Astrocyte (in vitro differentiated cells and primary cell): ENCODE results near the gene RRAS.

ENCODE experiments used
- EZH2 ChIP-seq: IDR thresholded peaks from 2 replicates; pipeline ENCODE4 v1.6.1; 2012; ENCODE audit warnings: mild to moderate bottlenecking, low read length, inconsistent platforms; ENCODE audit not compliant: insufficient read depth
- TF ChIP-seq, protein P1 (sequence below): IDR thresholded peaks from 2 replicates; pipeline ENCODE4 v1.5.1; 2011; ENCODE audit warnings: low read depth, mild to moderate bottlenecking, inconsistent platforms, low read length, moderate library complexity; ENCODE audit not compliant: insufficient read depth

DNA sequence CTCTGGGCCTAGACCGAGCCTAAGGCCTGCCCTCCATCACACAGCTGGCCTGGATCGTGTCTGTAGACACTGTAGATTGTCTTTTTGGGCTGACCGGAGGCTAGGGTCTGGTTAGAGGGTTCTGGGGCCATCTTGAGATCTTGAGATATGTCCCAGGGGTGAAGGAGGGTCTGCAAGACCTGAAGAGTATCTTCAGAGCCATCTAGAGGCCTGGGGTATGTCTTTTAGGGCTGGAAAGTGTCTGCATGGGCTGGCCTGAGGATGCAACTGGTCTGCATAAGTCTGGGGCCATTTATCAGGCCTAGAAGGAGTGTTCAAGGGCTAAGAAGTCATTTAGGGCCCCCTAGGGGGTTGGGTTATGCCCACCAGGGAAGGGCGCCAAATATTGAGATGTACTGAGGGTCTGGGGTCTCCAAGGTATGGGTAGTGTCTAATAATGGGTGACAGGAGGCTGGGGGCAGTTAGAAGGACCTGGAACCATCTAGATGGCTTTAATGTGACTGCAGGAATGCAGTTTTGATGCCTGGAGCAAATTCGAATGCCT is 2.6 kb upstream of the RRAS start:
- TF ChIP-seq, protein P1, sequence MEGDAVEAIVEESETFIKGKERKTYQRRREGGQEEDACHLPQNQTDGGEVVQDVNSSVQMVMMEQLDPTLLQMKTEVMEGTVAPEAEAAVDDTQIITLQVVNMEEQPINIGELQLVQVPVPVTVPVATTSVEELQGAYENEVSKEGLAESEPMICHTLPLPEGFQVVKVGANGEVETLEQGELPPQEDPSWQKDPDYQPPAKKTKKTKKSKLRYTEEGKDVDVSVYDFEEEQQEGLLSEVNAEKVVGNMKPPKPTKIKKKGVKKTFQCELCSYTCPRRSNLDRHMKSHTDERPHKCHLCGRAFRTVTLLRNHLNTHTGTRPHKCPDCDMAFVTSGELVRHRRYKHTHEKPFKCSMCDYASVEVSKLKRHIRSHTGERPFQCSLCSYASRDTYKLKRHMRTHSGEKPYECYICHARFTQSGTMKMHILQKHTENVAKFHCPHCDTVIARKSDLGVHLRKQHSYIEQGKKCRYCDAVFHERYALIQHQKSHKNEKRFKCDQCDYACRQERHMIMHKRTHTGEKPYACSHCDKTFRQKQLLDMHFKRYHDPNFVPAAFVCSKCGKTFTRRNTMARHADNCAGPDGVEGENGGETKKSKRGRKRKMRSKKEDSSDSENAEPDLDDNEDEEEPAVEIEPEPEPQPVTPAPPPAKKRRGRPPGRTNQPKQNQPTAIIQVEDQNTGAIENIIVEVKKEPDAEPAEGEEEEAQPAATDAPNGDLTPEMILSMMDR: no peak
- TF ChIP-seq EZH2: no peak
